GM19025 (cell line): ENCODE measurements around the gene GRPEL2.

Source experiments
- ATAC-seq: cut with Tn5 transposase; IDR thresholded peaks from one replicate; pipeline ENCODE4 v1.9.1; 2021; ENCODE audit warnings: mild to moderate bottlenecking, low read depth, moderate library complexity; ENCODE audit not compliant: unreplicated experiment

The GRPEL2 gene

DNA sequence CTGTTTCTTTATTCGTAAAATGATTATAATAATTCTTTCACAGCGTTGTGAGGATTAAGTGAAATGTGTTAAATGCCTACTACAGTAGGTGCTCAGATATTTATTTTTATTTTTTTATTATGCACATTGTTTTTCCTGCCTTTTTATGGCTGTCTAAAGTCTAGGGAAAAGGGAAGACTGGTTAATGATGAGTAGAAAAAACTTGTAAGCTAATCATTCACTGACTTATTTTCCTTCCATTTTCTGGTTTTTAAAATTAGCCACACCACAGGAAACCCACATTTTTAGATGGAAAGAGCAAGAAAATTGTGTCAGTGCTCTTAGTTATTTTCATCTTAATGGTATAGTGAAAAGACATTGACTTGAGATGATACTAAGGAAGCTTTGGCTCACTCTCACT, 8.6 kb downstream of the GRPEL2 start:
- ATAC-seq = no peak

DNA sequence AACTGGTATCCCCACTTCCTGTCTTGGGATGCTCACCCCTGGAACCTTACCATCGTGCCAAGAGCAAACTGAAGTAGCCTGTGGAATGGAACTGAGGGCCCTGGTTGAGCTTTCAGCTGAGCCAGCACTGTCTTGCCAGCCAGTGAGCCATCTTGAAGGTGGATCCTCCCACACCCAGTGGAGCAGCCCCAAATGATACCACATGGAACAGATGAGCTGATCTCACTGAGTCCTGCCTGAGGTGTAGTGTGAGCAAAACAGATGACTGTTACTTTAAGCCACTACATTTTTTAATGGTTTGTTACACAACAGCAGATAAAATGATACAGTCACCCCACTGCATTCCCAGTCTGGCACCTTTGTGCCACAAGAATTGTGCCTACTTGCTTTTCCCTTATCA, 10.4 kb downstream of the GRPEL2 start:
- no peak for ATAC-seq

DNA sequence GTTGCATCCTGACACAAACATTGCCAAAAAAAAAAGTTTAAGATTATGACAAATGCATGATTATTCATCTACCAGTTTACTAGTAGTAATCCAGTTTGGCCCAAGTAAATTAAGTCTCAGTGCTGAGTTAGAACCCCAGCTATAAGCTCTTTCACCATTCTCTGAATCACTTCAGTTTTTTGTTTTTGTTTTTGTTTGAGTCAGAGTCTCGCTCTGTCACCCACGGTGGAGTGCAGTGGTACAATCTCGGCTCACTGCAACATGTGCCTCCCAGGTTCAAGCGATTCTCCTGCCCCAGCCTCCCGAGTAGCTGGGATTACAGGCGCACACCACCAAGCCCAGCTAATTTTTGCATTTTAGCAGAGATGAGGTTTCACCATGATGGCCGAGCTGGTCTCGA, 11.1 kb downstream of the GRPEL2 start:
- ATAC-seq = no peak

DNA sequence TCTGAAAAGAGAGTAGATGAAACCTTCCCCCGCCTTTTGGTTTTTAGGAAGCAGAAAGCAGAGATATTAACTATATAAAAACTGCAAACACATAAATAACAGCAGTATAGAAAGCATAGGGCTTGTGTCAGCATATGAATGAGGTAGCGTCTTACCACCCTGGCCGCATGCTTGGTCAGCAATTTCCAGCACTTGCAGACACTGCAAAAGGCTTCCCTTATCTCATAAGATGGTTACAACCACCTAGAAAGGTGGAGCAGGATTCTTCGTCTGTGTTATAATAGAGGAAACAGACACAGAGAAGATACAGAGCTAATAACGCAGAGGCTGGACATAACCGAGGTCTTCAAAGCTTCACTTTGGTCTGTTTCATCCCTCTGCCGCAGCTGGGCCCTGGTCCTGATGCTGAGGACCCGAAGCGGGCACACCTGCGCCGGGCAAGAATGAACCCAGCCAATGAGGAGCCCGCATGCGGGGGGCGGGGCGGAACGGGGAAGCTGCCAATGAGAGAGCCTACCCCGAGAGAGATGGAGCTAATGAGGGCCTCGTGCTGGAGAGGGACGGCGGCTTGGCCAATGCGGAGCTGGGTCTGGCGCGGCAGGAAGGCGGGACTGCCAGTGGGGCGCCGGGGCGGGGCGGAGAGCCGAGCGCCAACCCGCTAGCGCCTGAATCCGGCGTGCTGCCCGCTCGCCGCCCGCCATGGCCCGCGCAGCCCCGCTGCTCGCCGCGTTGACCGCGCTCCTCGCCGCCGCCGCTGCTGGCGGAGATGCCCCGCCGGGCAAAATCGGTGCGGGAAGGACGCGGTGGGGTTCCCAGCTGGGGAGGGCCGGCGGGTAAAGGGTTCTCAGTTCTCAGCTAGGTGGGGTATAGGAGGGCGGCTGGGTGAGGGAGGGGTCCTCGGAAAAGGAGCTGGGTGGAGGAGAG, 12.3 kb downstream of the GRPEL2 start, which contains the start of gene PCYOX1L:
Gene PCYOX1L, plus strand, starts transcription at position 677 of the 924 bp plus-strand sequence. Its CDS starts 23 bp downstream, at position 700.
- peak; percentile 99 for ATAC-seq

DNA sequence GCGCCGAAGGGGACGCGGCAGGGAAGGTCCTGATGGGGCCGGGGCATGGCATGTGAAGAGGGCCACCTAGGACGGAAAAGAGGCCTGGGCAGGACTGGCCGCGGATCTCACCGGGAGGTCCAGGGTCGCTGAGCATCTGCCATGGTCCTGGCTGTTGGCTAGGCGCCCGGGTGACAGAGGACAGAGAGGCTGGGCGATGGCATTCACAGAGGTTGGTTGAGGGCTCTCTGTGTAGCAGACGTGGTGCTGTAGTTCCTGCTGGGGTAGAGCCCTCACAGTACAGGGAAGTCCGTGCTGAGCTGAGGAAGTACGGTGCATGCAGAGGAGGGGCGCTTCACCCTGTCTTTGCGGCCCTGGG, 13.0 kb downstream of the GRPEL2 start:
- ATAC-seq = peak; percentile 1

DNA sequence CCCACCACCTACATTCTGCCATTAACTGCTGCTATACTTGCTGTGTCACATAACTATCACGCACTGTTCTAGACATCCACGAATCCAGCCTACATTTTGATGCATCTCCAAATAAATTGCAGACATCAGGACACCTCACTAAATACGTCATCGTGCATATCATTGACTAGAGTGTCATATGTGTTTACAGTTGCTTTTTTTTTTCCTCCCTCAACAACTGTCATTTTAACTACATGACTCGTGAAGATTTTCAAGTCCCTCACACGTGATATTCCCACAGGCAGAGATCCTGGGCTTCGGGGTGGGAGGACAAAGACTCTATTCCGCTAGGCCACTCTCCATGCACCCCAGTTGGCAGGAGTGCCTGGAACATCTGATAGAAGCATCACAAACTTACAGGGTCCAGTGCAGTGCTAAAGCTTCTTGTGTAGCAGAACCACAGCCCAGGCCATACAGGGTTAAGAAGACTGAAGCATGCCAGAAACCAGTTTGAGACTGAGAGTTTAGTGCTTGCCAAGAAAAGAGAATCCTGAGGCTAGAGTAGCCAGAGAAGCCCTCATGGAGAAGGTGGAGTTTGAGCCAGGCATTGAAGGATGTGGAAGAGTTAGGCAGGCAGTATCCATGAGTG, 13.7 kb downstream of the GRPEL2 start:
- ATAC-seq = no peak

DNA sequence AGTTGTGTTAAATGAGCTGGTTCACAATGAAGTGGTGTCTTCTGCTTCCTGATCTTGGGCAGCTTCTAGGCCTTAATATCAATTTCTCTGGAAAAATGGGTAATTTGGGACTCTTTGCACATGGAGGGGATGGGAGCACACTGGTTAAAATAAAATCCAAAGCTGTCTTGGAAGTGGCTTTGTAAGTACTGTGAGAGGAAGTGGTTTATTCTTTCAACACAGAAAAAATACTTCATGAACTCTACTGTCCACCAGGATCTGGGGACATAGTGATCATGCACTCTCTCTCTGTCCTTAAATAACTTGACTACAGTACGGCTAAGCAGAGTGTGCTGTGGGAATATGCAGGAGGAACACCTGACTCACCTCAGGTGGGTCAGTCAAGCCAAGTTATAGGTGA, 15.0 kb downstream of the GRPEL2 start:
- no peak for ATAC-seq

DNA sequence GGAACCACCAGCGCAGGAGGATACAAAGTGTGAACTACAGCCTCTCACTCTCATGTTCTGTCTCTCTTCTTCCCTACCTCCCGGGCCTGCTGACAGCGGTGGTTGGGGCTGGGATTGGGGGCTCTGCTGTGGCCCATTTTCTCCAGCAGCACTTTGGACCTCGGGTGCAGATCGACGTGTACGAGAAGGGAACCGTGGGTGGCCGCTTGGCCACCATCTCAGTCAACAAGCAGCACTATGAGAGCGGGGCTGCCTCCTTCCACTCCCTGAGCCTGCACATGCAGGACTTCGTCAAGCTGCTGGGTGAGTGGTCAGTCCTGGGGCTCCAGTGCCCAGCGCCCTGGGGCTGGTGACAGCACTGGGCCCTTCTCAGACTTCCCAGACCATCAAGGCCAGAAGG, 17.2 kb downstream of the GRPEL2 start:
- no peak for ATAC-seq

DNA sequence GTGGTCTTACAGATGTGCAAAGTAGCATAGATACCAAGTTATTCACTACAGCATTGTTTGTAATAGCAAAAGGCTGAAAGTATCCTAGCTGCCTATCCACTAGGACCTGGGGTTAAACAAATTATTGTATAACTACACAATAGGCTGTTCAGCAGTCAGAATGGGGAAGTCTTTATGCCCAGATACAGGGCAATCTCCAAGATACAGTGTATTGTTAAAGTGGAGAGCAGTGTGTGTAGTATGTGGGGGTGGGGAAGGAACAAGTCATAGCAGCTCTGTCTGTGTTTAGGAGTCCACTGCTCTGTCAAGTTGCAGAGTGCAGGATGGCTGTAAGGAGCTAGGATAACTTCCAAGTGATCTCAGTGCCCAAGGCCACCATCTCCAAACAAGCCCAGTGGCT, 18.1 kb downstream of the GRPEL2 start:
- no peak for ATAC-seq

DNA sequence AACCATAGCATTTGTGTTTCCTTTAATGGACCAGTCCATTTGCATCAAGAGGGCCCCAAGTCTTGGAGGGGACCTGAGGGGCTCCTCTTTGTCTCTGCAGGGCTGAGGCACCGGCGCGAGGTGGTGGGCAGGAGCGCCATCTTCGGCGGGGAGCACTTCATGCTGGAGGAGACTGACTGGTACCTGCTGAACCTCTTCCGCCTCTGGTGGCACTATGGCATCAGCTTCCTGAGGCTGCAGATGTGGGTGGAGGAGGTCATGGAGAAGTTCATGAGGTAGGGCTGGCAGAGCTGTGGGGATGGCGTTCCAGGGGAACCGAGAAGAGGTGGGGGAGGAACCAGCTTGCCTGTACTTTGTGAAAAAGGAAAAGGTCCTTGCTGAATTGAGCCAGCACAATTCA, 18.6 kb downstream of the GRPEL2 start:
- no peak for ATAC-seq

DNA sequence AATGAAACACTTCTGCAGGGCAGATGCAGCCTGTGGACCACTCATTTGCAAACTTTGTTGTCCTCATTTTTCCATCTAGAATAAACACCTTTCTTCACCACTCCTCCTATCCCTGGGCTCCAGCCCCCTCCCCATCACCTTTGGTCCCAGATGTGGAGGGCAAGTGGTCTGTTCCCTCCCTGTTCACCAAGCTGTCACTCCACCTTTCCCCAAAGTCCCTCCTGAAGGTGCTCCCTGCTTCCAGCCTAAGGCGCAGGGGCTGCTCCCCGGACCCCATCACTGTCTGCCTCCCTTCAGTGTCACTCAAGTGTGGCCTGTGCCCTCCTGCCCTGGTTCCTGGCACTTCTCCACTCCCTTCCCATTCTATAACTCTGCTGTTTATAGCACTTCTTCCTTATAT, 19.4 kb downstream of the GRPEL2 start:
- no peak for ATAC-seq

DNA sequence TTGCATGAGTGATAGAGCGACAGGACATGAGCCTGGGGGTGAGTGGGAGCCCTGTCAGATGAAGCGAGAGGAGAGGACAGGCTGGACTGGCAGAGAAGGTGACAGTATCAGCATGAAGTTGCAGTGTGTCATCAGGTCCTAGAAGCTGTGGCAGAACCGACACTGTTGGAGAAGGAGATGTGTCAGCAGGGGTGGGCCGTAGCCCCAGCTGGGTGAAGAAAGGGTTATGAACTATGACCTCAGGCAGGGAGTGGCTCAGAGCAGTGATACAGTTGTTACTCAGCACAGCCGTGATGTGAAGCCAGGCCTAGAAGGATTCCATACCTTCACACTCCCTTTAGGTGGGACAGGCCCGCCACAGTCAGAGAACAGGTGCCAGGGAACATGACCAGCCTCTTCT, 20.1 kb downstream of the GRPEL2 start:
- no peak for ATAC-seq

DNA sequence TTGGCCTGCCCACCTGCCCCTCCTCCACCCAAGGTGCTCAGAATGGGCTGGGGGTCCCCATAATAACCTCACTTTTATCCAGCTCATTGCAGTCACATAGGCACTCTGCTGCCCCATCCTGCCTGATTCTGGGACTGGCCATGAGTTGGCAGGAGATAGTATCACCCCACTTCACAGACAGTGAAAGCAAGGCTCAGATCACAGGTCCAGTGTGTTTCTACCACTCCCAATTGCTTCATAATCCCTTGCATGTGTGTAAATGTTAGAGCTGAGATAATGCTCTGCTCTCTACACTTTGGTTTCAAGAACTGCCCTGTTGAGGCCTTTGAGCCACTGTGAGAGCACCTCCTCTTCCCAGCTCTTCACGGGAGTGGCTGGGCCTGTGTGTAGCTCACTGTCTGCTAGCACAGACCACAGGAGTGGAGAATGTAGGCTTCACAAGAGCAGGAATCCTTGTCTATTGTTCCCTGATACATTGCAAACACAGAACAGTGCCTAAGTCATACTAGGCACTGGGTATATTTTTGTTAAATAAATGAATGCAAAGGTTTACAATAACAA, 20.9 kb downstream of the GRPEL2 start:
- no peak for ATAC-seq

DNA sequence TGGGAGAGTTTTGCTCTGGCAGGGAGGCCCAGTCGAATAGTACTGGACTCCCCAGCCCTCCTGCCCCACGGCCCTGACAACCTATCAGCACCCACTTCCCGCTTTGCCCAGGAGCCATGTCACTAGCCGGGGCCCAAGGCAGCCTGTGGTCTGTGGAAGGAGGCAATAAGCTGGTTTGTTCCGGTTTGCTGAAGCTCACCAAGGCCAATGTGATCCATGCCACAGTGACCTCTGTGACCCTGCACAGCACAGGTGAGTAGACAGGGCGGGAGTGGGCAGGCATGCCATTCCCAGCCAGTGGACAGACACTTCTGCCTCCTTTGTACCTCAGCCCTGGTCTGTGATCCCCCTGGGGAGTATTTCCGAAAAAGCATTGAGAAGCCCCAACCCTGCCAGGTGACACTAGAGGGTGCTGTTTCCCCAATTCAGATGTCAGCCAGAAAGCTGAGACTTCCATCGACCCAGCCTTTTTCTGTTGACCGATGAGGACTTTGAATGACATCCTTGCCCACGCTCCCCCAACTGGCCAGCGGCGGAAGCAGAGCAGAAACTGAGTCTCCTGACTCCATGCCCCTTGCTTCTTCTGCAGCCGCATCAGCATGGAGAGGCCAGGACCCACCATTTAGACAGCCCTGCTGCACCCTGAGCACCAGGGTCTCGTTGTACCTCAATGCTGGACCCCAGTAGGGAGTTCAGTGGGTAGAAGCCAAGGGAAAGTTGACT, 22.1 kb downstream of the GRPEL2 start:
- peak; percentile 79 for ATAC-seq

DNA sequence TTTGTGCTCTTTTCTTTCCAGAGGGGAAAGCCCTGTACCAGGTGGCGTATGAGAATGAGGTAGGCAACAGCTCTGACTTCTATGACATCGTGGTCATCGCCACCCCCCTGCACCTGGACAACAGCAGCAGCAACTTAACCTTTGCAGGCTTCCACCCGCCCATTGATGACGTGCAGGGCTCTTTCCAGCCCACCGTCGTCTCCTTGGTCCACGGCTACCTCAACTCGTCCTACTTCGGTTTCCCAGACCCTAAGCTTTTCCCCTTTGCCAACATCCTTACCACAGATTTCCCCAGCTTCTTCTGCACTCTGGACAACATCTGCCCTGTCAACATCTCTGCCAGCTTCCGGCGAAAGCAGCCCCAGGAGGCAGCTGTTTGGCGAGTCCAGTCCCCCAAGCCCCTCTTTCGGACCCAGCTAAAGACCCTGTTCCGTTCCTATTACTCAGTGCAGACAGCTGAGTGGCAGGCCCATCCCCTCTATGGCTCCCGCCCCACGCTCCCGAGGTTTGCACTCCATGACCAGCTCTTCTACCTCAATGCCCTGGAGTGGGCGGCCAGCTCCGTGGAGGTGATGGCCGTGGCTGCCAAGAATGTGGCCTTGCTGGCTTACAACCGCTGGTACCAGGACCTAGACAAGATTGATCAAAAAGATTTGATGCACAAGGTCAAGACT, 22.8 kb downstream of the GRPEL2 start:
- ATAC-seq = no peak

DNA sequence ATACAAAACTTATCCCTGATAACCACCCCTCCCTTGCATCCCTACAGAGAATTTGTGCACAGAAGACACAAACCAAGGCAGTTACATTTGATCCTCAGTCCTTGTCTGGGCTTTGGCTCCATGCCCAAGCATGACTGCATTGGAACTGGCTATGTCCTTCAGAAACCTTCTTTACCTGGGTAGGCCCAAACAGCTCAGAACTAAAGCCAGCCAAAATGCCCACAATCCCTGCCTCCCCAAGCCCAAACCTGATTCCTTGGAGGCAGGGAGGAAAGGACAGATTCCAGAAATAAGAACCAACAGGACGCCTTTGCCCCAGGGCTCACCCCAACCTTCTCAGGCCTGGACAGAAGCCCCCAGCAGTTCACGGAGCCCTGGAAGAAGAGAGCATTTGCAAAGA, 25.6 kb downstream of the GRPEL2 start:
- no peak for ATAC-seq

DNA sequence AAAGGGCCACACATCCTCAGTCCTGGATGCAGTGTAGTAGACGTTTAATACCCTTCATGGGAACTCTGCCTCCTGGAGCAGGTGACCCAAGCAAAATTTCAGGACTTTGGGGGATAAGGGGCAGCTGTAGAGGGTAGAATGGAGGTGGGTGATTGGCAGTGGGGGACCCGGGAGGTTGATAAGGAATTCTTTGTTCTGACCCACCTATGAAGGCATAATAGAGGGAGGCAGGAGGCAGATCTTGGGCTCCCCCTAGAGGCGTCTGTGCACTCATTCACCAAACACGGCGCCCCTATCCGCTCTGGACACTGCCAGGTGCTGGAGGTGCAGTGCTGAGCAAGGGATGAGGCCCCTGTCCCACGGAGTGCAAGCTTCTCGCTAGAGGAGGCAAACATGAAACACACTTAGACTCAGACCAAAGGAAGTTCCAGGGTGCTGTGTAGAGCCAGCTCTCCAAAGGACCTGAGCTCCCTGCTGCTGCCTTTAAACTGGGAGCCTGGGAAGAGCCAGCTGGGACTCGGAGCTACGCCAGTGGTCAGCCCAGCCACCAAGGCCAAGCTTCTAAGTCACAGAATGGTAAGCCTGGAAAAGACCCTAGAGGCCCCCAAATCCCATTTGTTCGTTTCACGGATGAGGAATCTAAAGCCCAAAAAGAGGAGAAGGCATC, 26.1 kb downstream of the GRPEL2 start:
- peak; percentile 65 for ATAC-seq

DNA sequence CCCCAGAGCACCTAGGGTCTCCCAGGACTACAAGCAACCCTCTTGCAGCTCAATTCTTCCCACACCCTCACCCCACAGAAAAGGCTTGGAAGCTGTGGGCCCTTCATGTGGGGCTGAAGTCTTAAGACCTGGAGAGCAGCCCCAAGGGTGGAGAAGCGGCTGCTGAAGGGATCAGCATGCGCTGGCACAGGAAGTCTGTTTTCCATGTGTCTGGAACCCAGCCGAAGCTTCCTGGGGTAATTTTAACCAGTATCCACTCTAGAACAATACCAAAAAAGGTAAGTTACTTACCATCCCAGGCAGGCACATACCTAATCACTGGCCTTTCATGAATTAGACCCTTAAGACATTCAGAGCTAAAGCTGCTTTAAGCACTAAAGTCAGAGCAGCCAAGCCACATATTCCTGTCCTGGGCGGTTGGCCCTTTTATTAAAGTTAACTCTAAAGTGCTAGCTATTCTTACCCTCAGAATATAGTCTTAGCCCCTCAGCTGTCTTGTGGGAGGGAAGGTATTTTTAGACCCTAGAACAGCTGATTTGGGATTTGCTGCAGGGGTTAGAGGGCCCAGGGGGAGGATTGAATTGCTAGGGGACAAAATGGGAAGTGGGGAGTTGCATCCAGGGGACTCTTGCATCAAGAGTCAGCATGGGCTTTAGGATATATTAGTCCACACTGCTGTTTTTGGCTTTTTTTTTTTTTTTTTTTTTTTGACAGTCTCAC, 26.9 kb downstream of the GRPEL2 start:
- ATAC-seq = no peak

DNA sequence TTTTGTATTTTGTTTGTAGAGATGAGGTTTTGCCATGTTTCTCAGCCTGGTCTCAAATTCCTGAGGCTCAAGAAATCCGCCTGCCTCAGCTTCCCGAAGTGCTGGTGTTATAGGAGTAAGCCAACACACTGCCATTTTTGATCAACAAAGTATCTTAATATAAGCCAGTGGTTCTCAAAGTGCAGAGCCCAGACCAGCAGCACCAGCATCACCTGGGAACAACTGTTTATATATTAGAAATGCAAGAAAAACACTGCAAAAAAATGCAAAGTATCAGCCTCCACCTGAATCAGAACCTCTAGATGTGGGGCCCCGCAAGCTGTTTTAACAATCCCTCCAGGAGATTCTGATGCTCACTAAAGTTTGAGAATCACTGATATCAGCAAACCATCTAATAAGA, 27.6 kb downstream of the GRPEL2 start:
- ATAC-seq = no peak
